ENCODE data around the gene IL4I1.

Gene IL4I1

DNA sequence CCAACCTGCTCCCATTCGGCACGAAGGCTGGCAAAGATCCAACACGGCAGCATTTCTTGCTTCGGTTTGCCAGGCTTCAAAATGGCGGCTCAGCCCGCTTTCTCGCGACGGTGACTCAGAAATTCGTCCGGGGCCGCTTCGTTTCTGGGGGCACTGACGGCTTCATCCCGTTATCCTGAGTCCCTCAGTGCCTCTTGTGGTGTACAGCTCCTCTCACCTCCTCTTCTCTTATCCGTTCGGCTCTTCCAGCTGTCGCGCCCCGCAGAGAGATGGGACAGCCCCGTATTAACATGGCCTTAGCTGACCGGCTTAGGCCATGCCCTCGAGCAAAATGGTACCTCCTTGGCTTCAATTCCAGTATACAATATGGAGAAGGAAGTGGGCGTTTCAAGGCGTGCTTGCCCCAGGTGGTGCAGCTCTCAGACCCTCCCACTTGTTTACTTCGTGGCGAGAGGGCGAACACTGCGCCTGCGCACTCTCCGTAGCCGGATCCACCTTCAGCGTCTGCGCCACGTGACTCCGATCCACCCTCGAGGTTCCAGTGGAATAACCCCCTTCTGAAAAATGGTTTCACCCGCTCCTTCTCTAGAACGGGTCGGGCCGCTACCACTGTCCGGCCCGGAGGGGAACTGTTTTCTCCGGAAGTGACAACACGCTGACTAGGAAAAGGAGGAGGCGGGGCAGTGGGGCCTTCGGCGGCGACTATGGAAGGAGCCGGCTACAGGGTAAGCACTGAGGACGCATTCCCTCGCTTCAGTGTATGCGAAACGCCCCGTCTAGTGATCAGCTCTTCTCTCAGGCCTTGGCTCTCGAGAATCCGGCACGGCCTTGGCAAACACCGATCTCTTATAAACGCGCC is 19.4 kb downstream of the IL4I1 start, which contains the start of the genes AKT1S1 and TBC1D17:
TSS of gene AKT1S1 (minus strand) at position 336 of the 859 bp plus-strand sequence. CDS start 4,060 bp downstream, outside the sequence.
TSS of gene TBC1D17 (plus strand) at position 683 of the 859 bp plus-strand sequence. CDS start at position 705, 22 bp downstream.
- FAIRE-seq, result peak; percentile 96

DNA sequence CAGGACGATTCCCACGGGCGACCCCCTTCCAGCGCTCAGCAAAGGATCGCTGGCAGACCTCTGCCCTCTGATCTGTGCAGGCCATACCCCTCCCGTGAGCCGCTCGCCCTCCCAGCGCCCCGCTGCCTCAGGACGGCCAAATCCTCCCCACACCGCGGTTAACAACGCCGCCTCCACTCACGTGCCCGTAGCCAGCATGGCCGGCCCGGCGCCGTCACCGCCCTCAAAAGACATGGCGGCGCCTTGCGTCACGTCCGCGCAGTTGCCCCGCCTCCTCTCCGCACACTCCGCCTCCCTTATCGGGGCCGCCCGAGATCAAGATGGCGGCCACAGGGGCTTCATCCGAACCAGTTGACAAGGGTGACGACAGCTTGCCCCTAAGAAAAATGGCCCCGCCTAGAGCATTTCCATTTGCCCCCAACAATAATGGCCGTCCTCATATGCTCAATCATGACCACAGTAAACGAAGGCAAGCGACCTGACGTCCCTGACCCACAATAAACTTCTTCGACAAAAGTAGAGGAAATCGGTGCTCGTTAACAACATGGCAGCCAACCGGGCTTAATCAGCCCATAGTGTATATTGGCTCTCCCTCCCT is 20.2 kb downstream of the IL4I1 start:
- peak; percentile 93 for FAIRE-seq

DNA sequence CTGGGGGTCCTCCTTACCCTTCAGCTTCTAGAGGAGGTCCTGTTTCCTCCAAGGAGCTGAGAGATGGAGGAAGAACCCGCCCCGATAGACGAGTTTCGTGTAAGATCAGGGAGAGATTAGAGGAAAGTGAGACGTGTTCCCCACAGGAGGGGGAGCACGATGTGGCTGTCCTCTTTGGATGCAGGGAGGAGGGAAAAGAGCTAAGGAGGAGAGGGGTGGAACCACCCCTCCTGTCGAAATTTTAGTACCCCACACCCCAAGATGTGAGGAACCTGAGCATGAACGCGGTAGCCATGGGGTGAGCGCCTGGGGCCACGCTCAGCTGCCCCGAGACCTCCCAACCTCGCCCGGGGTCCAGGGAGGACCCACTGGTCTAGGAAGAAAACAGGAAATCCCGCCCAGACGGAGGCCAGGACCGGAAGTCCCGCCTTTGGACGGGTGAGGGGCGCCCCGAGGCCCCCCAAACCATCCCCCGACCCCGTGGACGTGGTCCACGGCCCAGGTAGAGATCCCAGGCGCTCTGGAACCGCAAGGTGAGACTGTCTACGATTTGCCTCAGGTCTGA is 20.7 kb downstream of the IL4I1 start:
- FAIRE-seq, result no peak

DNA sequence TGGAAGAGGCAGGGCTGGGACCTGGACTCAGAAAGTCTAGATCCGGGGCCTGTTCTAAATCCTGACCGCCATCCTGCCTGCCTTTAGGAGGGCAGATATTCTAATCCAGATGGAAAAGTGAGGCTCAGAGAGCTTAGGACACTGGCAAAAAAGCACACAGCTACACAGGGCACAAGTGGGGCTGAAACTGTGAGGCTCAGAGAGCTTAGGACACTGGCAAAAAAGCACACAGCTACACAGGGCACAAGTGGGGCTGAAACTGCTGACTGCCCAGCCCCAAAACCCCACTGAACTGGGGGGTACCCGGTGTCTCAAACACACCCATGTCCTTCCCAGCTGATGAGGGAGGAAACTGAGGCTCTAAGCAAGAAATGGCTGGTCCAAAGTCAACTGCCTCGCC is 21.5 kb downstream of the IL4I1 start:
- FAIRE-seq, result no peak

DNA sequence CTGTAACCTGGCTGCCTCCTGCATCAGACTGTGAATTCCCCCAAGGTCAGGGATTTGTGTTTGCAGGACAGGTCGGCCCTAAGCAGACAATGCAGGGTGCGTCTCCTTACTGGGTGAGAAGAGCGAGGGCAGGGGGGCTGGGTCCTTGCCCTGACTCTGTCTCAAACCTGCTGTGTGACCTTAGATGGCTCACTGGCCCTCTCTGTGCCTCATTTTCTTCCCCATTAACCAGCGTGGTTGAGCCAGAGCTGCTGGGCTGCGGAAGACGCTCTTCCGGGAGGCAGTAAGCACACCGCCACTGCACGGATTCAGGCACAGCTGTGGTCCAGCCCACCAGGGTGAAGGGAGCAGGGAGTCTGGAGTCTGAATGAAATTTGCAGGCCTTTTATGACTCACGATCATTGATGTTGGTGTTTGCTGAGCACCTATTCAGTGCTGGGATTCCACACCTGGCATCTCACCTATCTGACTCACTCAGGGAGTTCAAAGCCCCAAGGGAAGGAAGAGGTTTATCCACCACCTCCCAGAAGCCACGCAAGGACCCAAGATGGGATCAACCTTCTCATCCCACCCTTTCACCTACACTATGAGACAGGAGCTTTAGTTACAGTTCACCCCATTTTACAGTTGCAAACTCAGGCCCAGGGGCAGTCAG is 22.1 kb downstream of the IL4I1 start:
- FAIRE-seq, result no peak

DNA sequence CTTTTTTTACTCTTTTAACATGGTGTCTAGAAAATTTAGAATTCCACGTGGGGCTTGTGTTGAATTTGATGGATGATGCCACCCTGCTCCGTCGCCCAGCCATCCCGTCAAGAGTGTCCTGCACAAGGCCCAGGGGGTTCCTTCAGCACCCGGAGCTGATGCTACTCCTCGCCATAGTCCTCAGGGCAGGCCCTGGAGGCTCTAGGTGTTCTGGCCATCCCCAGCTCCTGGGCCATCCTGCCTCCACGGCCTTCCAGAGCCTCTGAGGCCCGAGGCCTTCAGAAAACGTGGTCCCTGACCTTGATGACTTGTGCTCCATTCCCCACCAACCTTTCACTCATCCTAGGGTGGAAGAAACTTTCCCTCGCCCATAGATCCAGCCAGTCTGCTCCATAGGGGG is 22.9 kb downstream of the IL4I1 start:
- FAIRE-seq, result no peak

DNA sequence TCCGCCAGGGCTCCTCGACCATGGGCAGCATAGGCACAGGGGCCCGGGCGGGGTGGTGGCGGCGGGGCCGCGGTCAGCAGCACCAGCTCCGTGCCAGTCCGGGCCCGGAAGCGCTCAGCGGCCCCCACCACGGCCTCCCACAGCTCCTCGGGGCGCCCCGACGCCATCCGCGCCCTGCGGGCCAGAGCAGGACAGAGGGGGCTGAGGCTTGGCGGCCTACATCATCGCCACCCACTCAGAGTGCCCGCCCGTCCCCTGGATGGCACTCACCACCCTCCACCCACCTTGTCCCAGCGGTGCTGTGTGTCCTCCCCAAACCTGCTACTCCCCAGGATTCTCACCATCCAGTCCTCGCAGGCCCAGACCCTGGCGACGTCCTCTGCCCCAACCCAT is 23.6 kb downstream of the IL4I1 start:
- no peak for FAIRE-seq

DNA sequence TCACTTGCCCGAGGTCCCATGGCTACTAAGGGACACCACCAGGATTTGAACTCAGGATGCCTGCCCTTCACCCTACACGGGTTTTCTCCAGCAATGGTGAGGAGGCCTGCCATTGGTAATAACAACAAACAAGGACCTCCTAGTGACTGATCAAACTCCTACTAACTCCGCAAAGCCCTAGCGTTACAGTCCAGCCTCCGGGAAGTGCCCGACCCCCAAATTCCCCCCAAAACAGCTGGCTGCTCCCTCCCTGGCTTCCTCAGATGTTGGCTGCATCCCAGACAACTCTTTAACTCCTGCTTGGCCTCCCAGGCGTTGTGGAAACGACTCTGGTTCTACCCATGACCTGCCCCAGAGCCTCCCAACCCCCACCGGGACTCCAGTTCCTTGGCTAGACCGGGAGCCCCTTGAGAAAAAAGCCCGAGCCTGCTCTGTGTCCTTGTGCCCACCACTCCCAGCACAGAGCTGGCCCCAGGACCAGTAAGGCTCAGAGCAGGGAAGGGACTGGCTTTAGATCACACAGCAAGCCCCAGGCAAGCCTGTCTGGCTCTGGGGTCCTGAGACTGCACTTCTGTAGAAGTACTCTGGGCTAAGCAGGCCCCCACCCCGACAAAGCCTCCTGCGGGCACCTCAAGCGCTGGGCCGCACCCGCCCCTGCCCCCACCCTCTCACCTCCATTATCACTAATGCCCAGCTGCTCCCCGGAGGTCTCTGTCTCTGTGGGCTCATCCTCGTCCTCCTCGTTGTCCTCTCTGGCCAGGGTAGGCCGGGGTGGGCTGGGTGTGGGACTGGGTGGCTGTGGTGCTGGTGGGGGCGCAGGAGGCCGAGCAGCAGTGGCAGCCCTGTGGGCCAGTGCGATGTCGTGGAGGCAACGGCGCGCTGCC is 24.2 kb downstream of the IL4I1 start:
- FAIRE-seq, result no peak

DNA sequence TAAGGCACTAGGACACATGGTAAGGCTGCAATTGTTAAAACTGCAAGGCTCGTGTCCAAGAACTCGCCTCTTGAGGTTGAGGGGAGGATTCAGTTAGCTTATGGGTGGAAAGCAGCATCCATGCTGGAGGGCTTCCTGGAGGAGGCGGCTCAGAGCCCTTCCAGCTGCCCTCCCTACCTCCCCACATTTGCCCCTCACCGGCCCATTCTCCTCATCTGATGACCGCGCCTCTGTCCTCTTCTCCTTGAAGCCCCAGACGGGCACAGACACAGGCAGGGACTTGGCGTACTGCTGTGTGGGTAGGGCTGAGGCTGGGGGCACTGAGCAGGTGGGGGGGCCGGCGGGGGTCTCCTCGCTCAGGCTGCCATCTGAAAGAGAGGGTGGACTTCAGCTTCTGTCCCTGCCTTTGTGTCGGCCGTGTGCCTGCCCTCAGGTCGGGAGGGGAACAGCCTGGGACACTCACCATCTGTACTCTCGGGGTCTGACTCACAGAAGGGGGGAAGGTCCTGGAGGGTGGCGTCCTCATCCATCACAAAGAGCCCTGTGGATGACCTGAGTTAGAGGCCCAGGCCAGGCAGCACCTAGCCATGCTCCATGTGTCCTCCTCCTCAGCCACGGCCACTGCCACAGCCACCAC is 25.2 kb downstream of the IL4I1 start:
- no peak for FAIRE-seq

DNA sequence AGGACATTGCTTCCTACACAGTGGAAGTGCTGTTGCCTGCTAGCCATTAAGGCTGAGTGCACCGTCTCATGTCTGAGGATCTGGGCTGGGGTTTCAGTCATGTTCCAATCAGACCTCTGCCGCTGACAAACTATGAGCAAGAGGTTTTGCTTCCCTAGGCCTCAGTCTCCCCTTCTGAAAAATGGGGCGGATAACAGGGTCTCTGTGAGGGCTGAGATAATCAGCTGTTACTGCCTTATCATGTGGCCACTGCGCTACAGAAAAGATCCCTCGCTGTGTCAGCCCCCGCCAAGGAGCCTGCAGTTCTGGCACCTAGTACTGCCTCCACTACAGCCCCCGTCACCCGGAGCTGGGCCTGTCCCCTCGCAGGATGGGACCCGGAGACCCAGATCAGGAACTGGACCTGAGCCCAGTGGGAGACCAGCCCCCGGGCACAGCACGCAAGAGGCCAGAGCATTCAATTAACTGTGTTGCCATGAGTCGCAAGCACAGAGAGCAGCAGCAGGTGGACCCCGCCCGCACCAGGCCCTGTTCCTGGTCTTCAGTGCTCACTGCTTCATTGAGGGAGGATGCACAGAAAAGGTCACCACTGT is 26.3 kb downstream of the IL4I1 start:
- no peak for FAIRE-seq

DNA sequence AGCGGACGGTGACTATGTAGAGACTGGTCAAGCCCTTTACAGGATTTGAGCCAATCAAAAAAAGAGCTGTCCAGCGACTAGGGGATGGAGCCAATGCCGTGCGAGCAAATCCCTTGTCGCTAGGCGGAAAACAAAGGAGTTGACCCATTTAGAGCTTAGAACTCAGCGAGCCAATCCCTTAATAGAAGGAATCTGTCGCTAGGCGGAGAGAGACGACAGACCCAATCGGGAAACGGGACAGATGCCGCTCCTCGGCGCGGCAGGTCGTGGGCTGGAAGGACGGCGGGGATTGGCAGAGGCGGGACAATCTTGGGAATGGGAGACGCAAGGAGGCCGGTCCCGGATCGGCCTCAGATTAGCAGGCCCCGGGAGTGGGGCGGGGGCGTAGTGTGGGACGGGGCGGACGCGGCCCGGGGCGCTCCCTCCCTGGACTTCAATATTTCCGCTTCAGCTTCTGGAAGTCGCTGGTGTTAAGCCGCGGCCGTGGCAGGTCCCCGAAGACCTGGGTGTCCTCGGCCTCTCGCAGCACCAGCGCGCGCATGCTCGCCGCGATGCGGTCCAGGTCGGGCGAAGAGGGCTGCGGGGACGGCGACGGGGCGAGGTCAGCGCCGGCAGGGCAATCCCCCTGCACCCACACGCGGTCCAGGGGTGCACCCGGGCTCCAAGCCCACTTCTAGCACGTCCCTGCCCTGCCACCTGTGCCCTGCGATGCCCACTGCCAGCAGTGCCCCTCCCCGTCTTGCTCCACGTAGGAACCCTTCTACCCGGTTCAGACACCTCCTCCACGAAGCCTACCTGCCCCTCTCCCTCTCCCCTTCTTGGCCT is 27.0 kb downstream of the IL4I1 start:
- FAIRE-seq, result peak; percentile 99

DNA sequence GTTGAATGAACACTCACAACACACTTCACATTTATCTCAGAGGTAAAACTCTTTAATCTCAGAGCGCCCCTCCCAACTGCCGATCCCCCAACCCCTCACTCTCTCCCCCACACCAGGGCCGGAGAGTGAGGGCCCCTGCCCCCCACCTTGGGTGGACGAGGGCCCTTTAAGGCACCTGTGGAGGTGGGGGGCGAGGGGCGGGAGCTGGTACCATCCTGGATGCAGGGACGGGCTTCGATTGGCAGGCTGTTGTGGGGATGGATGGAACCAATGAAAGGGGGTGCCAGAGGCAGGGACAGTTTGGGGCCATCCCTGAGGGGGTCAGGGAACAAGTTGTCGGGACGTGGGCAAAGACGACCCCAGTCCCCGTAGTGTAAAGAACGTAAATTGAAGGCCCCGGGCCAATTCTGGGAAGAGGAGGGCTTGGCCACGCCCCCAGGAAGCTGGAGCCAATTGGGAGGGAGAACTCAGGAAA is 27.6 kb downstream of the IL4I1 start:
- no peak for FAIRE-seq

DNA sequence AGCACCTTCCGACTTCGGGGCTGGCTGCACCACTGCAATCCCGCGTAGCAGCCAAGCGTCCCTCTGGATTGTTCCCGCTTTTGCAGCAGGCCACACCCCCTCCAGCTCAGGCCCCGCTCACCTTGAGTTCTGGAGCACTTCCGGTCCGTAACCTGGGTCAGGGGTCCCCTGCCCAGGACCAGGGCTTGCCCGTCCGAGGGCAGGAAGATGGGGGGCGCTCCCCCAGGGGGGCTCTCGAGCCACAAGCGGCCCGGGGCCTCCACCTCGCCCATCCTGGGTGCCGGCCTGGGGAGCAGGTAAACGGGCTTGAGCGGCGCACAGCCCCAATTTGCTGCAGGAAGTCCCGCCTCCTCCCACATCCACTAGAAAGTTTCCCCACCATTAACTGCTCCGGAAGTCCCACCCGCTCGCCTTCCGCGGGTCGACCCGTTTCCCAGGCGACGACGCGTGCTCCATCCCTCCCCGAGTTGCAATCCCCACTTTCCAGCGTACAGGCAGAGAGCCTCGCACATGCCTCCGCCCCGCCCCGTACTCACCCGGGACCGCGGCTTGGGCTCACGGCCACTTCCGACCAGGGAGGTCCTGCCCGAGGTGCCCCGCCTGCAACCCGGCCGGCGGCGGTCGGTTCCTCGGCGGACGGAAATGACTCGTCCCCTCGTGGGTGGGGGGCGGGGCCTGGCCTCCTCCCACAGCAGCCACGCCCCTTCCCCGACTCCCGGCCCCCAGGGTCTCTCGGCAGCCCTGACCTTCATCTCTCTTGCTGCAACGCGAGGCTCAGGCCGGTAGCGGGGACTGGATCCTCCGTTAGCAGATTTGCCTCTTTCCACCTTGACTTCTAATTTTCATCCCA is 29.5 kb downstream of the IL4I1 start, which contains the start of gene PNKP:
TSS of gene PNKP (minus strand) at position 644 of the 850 bp plus-strand sequence. CDS start at position 272, 372 bp downstream.
- FAIRE-seq, result no peak

DNA sequence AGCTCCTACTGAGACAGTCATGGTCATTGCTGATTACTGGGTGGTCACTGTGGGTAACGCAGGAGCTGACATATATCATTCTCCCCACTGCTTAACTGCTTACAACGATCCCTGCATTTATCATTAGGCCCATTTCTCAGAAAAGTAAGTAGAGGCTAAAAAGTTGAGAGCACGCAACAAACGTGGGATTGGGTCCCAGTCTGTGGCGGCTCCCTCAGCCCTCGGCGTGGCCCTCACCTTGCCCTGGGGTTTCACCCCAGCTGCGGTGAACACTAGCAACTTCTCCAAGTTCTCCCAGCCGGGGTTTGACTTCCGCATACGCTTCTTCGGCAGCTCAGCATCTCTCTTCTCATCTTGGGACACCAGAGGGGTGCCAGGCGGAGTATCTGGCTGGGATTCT is 31.8 kb downstream of the IL4I1 start:
- FAIRE-seq, result no peak

DNA sequence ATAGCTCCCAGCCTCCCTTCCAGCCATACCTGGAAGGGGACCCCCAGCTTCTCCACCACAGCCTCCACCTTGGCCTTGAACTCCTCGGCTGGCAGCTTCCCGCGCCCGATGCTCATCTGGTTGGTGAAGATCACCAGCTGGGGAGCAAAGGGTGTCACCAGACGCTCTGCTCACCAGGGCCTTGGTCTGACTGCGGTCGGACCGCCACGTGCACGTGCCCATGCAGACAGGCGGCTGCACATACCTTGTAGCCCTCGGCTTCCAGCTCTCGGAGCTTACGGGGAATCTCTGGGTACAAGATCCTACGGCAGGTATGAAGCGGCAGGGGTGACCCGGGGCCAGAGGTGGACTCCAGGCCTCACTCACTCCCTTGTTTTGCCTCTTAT is 32.8 kb downstream of the IL4I1 start:
- FAIRE-seq, result no peak

DNA sequence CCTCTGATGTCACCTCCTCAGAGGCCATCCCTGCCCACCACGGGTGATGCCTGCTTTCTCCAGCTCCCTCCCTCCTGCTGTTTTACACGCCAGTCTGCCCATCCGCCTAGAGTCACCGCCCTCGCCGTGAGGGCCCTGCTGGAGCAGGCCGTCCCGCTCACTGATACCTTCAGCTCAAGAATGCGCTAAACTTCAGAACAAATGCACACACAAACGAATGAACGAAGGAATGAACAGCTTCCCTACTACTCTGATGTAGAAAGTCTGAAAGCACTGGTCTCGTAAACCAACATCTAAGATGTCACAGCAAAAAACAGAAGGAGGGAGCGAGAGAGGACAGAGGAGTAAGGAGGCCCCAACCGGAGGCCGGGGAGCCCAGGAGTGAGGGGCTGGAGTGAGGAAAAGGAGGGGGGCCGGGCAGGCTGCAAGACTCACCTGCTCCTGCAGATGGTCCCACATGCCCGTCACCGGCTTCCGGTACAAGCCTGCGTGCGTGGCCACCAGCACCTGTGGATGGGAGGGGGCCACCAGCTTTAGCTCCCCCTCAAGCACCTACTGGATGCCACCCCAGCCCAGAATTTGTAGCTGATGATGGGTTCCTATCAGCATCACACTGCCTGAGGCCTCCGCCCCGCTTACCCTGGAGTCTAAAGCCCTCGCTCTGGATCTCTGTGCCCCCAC is 33.3 kb downstream of the IL4I1 start:
- no peak for FAIRE-seq

DNA sequence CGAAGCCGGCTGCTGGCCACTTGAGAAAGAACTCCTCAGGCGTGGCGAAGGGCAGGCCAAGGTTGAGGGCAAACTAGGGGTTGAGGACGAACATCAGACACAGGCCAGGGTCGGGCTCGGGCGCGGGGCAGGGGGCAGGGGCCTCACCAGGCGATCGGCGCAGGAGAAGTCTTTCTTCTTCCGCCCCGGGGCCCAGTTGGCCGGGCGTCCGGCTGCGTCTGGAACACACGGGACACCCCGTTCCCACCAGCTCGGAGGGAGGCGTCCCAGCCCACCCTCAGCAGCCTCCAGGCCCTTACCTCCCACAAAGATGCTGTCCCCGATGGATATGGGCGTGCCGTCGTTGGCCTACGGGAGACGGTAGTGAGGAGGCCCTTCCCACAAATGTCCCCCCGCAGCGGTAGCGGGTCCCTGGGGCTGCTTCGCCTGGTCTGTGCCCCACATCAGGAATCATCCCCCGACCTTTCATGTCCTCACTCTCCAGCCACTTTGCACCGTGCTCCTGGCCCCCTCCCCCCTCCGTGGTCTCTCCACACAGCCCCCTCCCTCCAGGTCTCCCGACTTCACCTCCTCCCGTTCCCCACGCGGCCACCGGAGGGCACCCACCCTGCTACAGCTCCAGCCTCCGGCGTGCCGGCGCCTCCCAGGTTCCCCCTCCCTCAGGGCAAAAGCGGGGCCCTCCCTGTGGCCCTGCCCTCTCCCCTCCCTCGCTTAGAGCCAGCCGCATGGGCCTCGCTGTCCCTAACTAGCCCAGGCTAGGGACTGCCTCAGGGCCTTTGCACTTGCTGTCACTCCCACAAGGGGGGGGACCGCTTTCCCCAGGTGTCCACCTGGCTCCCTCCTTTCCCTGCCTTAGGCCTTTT is 34.1 kb downstream of the IL4I1 start:
- no peak for FAIRE-seq

Data from TTC549 (cell line).